Right lobe of liver (tissue), 6 donors: ENCODE results near the gene COPS9. TPM values are rescaled to one million over a fixed set of nuclear protein-coding genes. Genes with fewer than 3 reads are reported as not detected.

Source experiments
- ATAC-seq, 4 donors: fragments of 200-7000 bp; cut with Tn5 transposase; one replicate each; pipeline ENCODE4 v1.9.1; 2020; ENCODE audit warnings: mild to moderate bottlenecking in 4 of 4, moderate library complexity in 4 of 4
- DNase-seq, 3 donors: peaks; one replicate each; pipeline ENCODE4 v3.0.0-alpha.2; 2020
- H3K27ac ChIP-seq, 3 donors: fragments of 200-600 bp; one replicate each; pipeline ENCODE4 v1.8.0; 2022
- H3K27me3 ChIP-seq, 2 donors: fragments of 200-600 bp; one replicate each; pipeline ENCODE4 v1.8.0; 2022
- H3K36me3 ChIP-seq, 4 donors: fragments of 200-600 bp; sonication (generic) in 1 of 4; one replicate each; pipeline versions ENCODE4 v1.5.1 to v1.8.0; 2017 to 2022; ENCODE audit warnings: control low read depth in 1 of 4
- H3K4me1 ChIP-seq, 4 donors: fragments of 200-600 bp; sonication (generic) in 1 of 4; one replicate each; pipeline versions ENCODE4 v1.5.1 to v1.8.0; 2017 to 2022; ENCODE audit warnings: control low read depth in 1 of 4
- H3K4me3 ChIP-seq, 3 donors: fragments of 200-600 bp; one replicate each; pipeline ENCODE4 v1.8.0; 2022
- H3K9me3 ChIP-seq, 4 donors: fragments of 200-600 bp; sonication (generic) in 1 of 4; one replicate each; pipeline versions ENCODE4 v1.5.1 to v1.8.0; 2017 to 2022; ENCODE audit warnings: control low read depth in 1 of 4
- POLR2A ChIP-seq: fragments of 450-650 bp; IDR thresholded peaks from one replicate; pipeline ENCODE4 v1.6.1; 2017; ENCODE audit warnings: antibody characterized with exemption, mild to moderate bottlenecking
- WGBS: methylation state at CpG from one replicate; pipeline ENCODE4 v1.1.6; 2018; ENCODE audit warnings: low coverage, low lambda C conversion rate; ENCODE audit not compliant: insufficient coverage; ENCODE audit errors: missing lambda C conversion rate; 5-methylcytosine and 5-hydroxymethylcytosine counted together
- intact Hi-C, 2 donors: fragments of 100-400 bp; cut with DNase I; formaldehyde crosslinking; loops; one replicate each; pipeline versions ENCODE4 v1.11.2 to v1.14.1; 2022
- total RNA-seq, 6 experiments: library from RNA; depleted of rRNA in 2 of 6; stranded (reverse); fragments of >200 nt in 2 of 6; fragmentation: NEBNext Ultra II Directional in 3 of 6; extraction: Animal tissue kit (Norgen Biotek cat#: 25700) in 3 of 6; gene quantifications; one replicate each; pipeline versions ENCODE4 v1.1.0 to v1.2.4, GENCODE V29; 2016 to 2023
- TF ChIP-seq, protein P1 (sequence below), 4 donors: fragments of 200-600 bp in 3 of 4; fragments of 450-650 bp in 1 of 4; IDR thresholded peaks; one replicate each; pipeline versions ENCODE4 v1.5.1 to v1.8.0; 2016 to 2022; ENCODE audit warnings: antibody characterized with exemption in 4 of 4, mild to moderate bottlenecking in 2 of 4
- donor health status: DM: no; HTN: yes; CAD: no.
- donor health status: DM: no; HTN: no; CAD: no.
- donor health status: DM: no; HTN: no; CAD: no.
- donor health status: DM: no; HTN: yes; CAD: no.
- donor health status: DM: no; HTN: yes; CAD: no.

COPS9 gene
- total RNA-seq, 6 experiments from 2014 or later, result 33.1 to 66.1 (median 45.8) TPM

DNA sequence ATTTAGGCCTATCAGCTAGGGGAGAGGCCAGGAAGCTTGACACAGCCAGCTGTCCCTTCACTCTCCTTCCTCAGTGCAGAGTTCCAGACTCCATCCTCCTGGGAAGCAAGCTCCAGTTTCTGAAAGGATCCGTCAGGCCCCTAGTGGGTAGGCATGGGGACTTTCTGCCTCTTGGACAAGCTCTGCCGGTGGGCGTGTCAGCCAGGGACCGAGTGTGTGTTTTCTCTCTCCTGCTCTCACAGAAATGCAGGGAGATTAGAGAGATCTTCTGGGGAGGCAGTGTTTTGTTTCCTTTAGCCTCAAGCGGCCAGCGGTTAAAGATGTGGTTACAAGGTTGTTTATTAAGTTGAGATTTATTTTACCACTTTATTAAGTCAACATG, 34.2 kb upstream of the COPS9 start:
- ATAC-seq (no peak), DNase-seq (peak in 1 of 3 donors; percentile 22)
- Histone ChIP-seq H3K27ac (no peak overlapping the region), H3K27me3 (no peaks in the 10 kb centered on the region), H3K9me3 (no peaks in the 10 kb centered on the region), H3K4me3 (no peak overlapping the region), H3K4me1 (no peaks in the 10 kb centered on the region), H3K36me3 (no peaks in the 10 kb centered on the region)
- intact Hi-C loops, result no loop called here
- TF ChIP-seq, protein P1, sequence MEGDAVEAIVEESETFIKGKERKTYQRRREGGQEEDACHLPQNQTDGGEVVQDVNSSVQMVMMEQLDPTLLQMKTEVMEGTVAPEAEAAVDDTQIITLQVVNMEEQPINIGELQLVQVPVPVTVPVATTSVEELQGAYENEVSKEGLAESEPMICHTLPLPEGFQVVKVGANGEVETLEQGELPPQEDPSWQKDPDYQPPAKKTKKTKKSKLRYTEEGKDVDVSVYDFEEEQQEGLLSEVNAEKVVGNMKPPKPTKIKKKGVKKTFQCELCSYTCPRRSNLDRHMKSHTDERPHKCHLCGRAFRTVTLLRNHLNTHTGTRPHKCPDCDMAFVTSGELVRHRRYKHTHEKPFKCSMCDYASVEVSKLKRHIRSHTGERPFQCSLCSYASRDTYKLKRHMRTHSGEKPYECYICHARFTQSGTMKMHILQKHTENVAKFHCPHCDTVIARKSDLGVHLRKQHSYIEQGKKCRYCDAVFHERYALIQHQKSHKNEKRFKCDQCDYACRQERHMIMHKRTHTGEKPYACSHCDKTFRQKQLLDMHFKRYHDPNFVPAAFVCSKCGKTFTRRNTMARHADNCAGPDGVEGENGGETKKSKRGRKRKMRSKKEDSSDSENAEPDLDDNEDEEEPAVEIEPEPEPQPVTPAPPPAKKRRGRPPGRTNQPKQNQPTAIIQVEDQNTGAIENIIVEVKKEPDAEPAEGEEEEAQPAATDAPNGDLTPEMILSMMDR (IDR thresholded peaks at IDR 0.05), result no peak
- no peak for TF ChIP-seq POLR2A
- WGBS, result 52% methylated on average over 3 of the region's 6 CpGs

DNA sequence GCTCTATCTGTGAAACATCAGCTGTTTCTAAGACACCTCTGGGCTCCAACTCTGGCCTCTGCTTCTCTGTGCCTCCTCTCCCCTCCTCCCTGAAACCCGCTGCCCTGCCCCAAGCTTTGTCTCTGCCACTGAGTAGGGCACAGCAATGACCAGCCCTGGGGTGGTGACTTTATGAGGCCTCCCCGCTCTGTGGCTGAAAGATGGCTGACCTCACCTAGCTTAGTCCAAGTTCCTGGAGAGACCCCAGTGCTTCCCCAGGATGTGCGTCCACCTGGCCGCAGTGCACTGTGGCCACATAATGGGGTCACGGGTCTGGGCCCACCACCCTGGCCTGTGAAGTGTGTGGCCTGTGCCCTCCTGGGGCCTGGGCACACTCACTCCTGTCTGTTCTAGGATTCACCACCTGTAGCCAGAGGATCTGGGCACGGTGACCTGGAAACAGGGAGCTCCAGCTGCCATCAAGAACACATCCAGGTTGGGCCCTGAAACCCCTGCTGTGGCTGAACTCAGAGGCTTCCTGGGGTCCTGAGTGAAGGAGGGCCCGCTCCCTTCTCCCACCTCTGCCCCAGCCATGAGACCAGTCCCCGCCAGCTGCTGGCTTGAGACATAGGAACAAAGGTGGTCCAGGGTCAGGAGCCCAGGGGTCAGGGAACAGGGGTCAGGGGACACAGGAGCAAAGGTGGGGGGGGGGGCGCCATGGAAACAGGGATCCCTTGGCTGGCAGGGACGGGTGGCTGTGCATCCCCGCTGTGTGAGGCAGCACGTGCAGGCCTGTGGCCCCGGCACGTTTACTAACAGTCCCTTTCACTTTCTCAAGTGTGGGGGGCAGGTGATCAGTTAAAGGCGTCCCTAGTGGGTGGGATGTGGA, 33.6 kb upstream of the COPS9 start:
- H3K27me3 ChIP-seq, result no peaks in the 10 kb centered on the region
- no peak overlapping the region for H3K27ac ChIP-seq
- DNase-seq, result peak in 1 of 3 donors; percentile 34
- no peak for ATAC-seq
- TF ChIP-seq, protein P1 (IDR thresholded peaks at IDR 0.05), result no peak
- no peak for TF ChIP-seq POLR2A
- intact Hi-C loops, result no loop called here
- H3K4me3 ChIP-seq, result no peak overlapping the region
- 73% methylated on average over 7 of the region's 15 CpGs for WGBS
- no peaks in the 10 kb centered on the region for H3K36me3 ChIP-seq
- H3K9me3 ChIP-seq, result no peaks in the 10 kb centered on the region
- no peaks in the 10 kb centered on the region for H3K4me1 ChIP-seq

DNA sequence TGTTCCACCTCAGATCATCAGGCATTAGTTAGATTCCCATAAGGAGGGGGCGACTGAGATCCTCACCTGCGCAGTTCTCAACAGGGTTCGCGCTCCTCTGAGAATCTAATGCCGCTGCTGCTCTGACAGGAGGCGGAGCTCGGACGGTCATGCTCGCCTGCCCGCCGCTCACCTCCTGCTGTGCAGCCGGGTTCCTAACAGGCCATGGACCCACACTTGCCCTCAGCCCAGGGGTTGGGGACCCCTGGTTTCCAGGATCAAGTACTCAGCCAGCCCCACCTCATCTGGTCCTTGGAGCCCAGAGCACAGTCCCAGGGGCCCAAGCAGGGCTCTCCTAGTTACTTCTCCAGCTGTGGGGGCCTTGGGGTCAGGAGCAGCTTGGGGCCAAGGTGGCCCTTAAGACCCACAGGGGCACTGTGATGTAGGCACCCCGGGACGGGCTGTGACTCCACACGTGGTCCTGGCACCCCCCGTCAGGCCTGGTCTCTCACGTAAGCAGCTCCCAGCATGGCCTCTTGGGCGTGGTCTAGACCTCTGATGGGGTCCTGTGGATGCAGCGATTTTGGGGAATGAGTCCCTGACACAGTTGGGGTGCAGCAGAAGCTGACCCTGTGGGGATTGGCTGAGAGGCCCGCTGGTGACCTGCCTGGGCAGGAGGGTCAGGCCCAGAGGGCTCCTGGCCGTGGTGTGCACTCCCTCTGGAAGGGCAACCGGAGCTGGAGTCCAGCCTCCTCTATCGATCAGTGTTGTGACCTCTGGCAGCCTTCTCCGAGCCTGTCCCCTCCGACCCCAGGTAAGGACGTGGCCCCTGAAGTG, 32.6 kb upstream of the COPS9 start:
- H3K4me1 ChIP-seq, result no peaks in the 10 kb centered on the region
- intact Hi-C loops, result no loop called here
- H3K27me3 ChIP-seq, result no peaks in the 10 kb centered on the region
- TF ChIP-seq, protein P1 (IDR thresholded peaks at IDR 0.05), result no peak
- TF ChIP-seq POLR2A, result no peak
- no peak for ATAC-seq
- WGBS, result no CpG with 5 or more reads among the region's 26 CpGs
- no peaks in the 10 kb centered on the region for H3K9me3 ChIP-seq
- DNase-seq, result peak in 1 of 3 donors; percentile 39
- no peaks in the 10 kb centered on the region for H3K36me3 ChIP-seq
- H3K27ac ChIP-seq, result no peak overlapping the region
- no peak overlapping the region for H3K4me3 ChIP-seq

DNA sequence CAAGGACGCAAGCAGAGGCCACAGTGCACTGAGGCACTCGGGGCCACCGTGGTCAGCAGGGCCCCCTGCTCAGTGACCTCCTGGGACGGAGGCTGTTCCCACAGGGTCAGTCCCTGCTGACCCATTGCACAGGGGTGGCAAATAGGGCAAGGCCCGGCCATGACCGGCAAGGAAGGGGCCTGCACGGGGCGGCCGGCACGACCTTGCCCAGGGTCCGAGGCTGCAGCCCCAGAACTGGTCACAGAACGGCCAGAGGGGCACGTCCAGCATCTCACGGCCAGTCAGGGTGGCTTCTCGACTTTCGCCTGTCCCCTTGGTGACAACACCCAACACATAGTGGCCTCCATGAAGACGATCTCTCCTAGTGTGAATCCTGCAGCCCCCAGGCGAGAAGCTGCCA, 31.9 kb upstream of the COPS9 start:
- Histone ChIP-seq H3K4me1 (no peaks in the 10 kb centered on the region), H3K27me3 (no peaks in the 10 kb centered on the region), H3K27ac (no peak overlapping the region), H3K4me3 (no peak overlapping the region), H3K9me3 (no peaks in the 10 kb centered on the region), H3K36me3 (no peaks in the 10 kb centered on the region)
- no peak for ATAC-seq
- TF ChIP-seq, protein P1 (IDR thresholded peaks at IDR 0.05), result no peak
- TF ChIP-seq POLR2A, result no peak
- 67% methylated on average over 3 of the region's 18 CpGs for WGBS
- intact Hi-C loops, result no loop called here
- DNase-seq, result peak in 1 of 3 donors; percentile 46
